ENCODE data around the gene IP6K1.
A peak's percentile ranks its signal among the peaks of the same experiment; 100 is the strongest.

The IP6K1 gene

GRCh38 chr3:49681232-49681522 is 105.2 kb downstream of the IP6K1 start:
- Histone ChIP-seq H3K9ac (ENCODE audit: low read depth, low read length, poor library complexity, severe bottlenecking) (no peak overlapping the region), H3K79me2 (ENCODE audit: insufficient read depth, low read length) (peaks cover 9% of the 10 kb centered on the region; the same call in 1 of the 2 replicates), H3K9me2 (replicated peaks; ENCODE audit: low read depth, low read length) (no peaks in the 10 kb centered on the region), H3K9me3 (ENCODE audit: insufficient read depth, low read depth, low read length) (no peaks in the 10 kb centered on the region), H3F3A (ENCODE audit: low read depth) (no peaks in the 10 kb centered on the region), H3K27me3 (ENCODE audit: insufficient read depth, low read length, poor library complexity, severe bottlenecking) (no peaks in the 10 kb centered on the region), H3K4me2 (ENCODE audit: low read depth, low read length, poor library complexity, severe bottlenecking) (no peak overlapping the region), H3K4me1 (ENCODE audit: insufficient read depth, low read length, poor library complexity, severe bottlenecking) (peaks cover 4% of the 10 kb centered on the region), H2AFZ (ENCODE audit: low read length) (no peak overlapping the region), H3K4me3 (ENCODE audit: low read length, poor library complexity, severe bottlenecking) (no peak overlapping the region), H3K36me3 (ENCODE audit: insufficient read depth, low read length) (peaks cover 47% of the 10 kb centered on the region; the same call in 1 of the 2 replicates), H4K20me1 (ENCODE audit: insufficient read depth, low read length, poor library complexity, severe bottlenecking) (no peaks in the 10 kb centered on the region)
- TF ChIP-seq, protein P1, sequence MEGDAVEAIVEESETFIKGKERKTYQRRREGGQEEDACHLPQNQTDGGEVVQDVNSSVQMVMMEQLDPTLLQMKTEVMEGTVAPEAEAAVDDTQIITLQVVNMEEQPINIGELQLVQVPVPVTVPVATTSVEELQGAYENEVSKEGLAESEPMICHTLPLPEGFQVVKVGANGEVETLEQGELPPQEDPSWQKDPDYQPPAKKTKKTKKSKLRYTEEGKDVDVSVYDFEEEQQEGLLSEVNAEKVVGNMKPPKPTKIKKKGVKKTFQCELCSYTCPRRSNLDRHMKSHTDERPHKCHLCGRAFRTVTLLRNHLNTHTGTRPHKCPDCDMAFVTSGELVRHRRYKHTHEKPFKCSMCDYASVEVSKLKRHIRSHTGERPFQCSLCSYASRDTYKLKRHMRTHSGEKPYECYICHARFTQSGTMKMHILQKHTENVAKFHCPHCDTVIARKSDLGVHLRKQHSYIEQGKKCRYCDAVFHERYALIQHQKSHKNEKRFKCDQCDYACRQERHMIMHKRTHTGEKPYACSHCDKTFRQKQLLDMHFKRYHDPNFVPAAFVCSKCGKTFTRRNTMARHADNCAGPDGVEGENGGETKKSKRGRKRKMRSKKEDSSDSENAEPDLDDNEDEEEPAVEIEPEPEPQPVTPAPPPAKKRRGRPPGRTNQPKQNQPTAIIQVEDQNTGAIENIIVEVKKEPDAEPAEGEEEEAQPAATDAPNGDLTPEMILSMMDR (conservative IDR thresholded peaks at IDR 0.05; ENCODE audit: low read length), result no peak
- TF ChIP-seq EZH2phosphoT487 (IDR thresholded peaks at IDR 0.05; ENCODE audit: borderline replicate concordance), result no peak

- H2AFZ ChIP-seq (ENCODE audit: low read length), result no peak overlapping the region
- no peaks in the 10 kb centered on the region for H3F3A ChIP-seq (ENCODE audit: low read depth)
- H3K36me3 ChIP-seq (ENCODE audit: insufficient read depth, low read length), result peaks cover 47% of the 10 kb centered on the region; the same call in 1 of the 2 replicates
- no peaks in the 10 kb centered on the region for H3K9me3 ChIP-seq (ENCODE audit: insufficient read depth, low read depth, low read length)
- TF ChIP-seq, protein P1 (conservative IDR thresholded peaks at IDR 0.05; ENCODE audit: low read length), result no peak
- no peak for TF ChIP-seq EZH2phosphoT487 (IDR thresholded peaks at IDR 0.05; ENCODE audit: borderline replicate concordance)
- H4K20me1 ChIP-seq (ENCODE audit: insufficient read depth, low read length, poor library complexity, severe bottlenecking), result peaks cover 1% of the 10 kb centered on the region
- H3K79me2 ChIP-seq (ENCODE audit: insufficient read depth, low read length), result peaks cover 15% of the 10 kb centered on the region; the same call in 1 of the 2 replicates
- no peak overlapping the region for H3K4me2 ChIP-seq (ENCODE audit: low read depth, low read length, poor library complexity, severe bottlenecking)
- no peaks in the 10 kb centered on the region for H3K27me3 ChIP-seq (ENCODE audit: insufficient read depth, low read length, poor library complexity, severe bottlenecking)
- H3K9me2 ChIP-seq (replicated peaks; ENCODE audit: low read depth, low read length), result no peaks in the 10 kb centered on the region
- H3K4me3 ChIP-seq (ENCODE audit: low read length, poor library complexity, severe bottlenecking), result no peak overlapping the region
- peaks cover 5% of the 10 kb centered on the region for H3K4me1 ChIP-seq (ENCODE audit: insufficient read depth, low read length, poor library complexity, severe bottlenecking)
- no peak overlapping the region for H3K9ac ChIP-seq (ENCODE audit: low read depth, low read length, poor library complexity, severe bottlenecking)
These were observed 105.7 kb downstream of the IP6K1 start for GRCh38 chr3:49680493-49681231.

DNA sequence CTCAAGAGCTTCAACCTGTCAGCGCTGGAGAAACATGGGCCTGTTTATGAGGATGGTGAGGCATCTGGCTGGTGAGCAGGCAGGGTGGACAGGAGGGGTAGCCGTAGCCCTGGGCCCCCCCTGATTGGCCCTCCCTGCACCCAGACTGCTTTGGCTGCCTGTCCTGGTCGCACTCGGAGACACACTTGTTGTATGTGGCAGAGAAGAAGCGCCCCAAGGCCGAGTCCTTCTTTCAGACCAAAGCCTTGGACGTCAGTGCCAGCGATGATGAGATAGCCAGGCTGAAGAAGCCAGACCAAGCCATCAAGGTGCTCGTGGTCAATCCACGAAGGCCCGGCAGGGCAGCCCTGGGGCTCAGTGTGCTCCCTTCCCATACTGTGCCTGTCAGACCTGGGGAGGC is 110.4 kb downstream of the IP6K1 start:
- no peak for TF ChIP-seq EZH2phosphoT487 (IDR thresholded peaks at IDR 0.05; ENCODE audit: borderline replicate concordance)
- TF ChIP-seq, protein P1 (conservative IDR thresholded peaks at IDR 0.05; ENCODE audit: low read length), result no peak
- peak overlapping the region; percentile 97 for H3K4me2 ChIP-seq (ENCODE audit: low read depth, low read length, poor library complexity, severe bottlenecking)
- peaks cover 13% of the 10 kb centered on the region for H4K20me1 ChIP-seq (ENCODE audit: insufficient read depth, low read length, poor library complexity, severe bottlenecking)
- no peaks in the 10 kb centered on the region for H3K9me3 ChIP-seq (ENCODE audit: insufficient read depth, low read depth, low read length)
- no peak overlapping the region for H2AFZ ChIP-seq (ENCODE audit: low read length)
- 0 out of 2 replicates have a peak, but pooled peaks cover 2% of the 10 kb centered on the region for H3F3A ChIP-seq (ENCODE audit: low read depth)
- peak overlapping the region; percentile 88 for H3K4me3 ChIP-seq (ENCODE audit: low read length, poor library complexity, severe bottlenecking)
- H3K79me2 ChIP-seq (ENCODE audit: insufficient read depth, low read length), result peaks cover 41% of the 10 kb centered on the region
- peak overlapping the region; percentile 98 for H3K9ac ChIP-seq (ENCODE audit: low read depth, low read length, poor library complexity, severe bottlenecking)
- peaks cover 19% of the 10 kb centered on the region for H3K4me1 ChIP-seq (ENCODE audit: insufficient read depth, low read length, poor library complexity, severe bottlenecking)
- no peaks in the 10 kb centered on the region for H3K9me2 ChIP-seq (replicated peaks; ENCODE audit: low read depth, low read length)
- no peaks in the 10 kb centered on the region for H3K27me3 ChIP-seq (ENCODE audit: insufficient read depth, low read length, poor library complexity, severe bottlenecking)
- peaks cover 31% of the 10 kb centered on the region; the same call in 1 of the 2 replicates for H3K36me3 ChIP-seq (ENCODE audit: insufficient read depth, low read length)

All from Loucy (cell line).